Tibial artery (tissue), 4 donors: Measurements from ENCODE around the gene TBC1D2B.
A peak's percentile ranks its signal among the peaks of the same experiment; 100 is the strongest.

Source experiments
- DNase-seq, 2 donors: peaks; one replicate each; pipeline ENCODE4 v3.0.0-alpha.2; 2019
- H3K27ac ChIP-seq, 2 donors: fragments of 200-600 bp; sonication (generic) in 1 of 2; 1 replicate in 1 of 2; 2 replicates in 1 of 2; pipeline ENCODE4 v1.5.1; 2018 to 2019; ENCODE audit warnings: mild to moderate bottlenecking in 1 of 2
- H3K27me3 ChIP-seq, 2 donors: fragments of 200-600 bp; sonication (generic) in 1 of 2; one replicate each; pipeline versions ENCODE4 v1.5.1 to v1.6.0; 2016 to 2019
- H3K36me3 ChIP-seq, 3 donors: fragments of 200-600 bp; sonication (generic) in 2 of 3; one replicate each; pipeline ENCODE4 v1.5.1; 2016 to 2019; ENCODE audit warnings: mild to moderate bottlenecking in 2 of 3
- H3K4me1 ChIP-seq, 4 donors: fragments of 200-600 bp; sonication (generic) in 2 of 4; 1 replicate in 3 of 4; 2 replicates in 1 of 4; pipeline ENCODE4 v1.5.1; 2016 to 2019
- H3K4me3 ChIP-seq, 2 donors: fragments of 200-600 bp; sonication (generic) in 1 of 2; 1 replicate in 1 of 2; 2 replicates in 1 of 2; pipeline ENCODE4 v1.5.1; 2018 to 2019; ENCODE audit warnings: mild to moderate bottlenecking in 2 of 2
- H3K9me3 ChIP-seq, 3 donors: fragments of 200-600 bp; sonication (generic) in 1 of 3; one replicate each; pipeline ENCODE4 v1.5.1; 2016 to 2019
- intact Hi-C: fragments of 100-400 bp; cut with DNase I; formaldehyde crosslinking; loops from one replicate; pipeline ENCODE4 v1.15.0; 2023; ENCODE audit warnings: low total_unique reads
- TF ChIP-seq, protein P1 (sequence below), 2 experiments: fragments of 200-600 bp in 1 of 2; fragments of 450-650 bp in 1 of 2; IDR thresholded peaks; one replicate each; pipeline ENCODE4 v1.5.1; 2017 to 2019; ENCODE audit warnings: antibody characterized with exemption in 2 of 2, mild to moderate bottlenecking in 1 of 2, moderate library complexity in 1 of 2

The TBC1D2B gene

GRCh38 chr15:78024519-78024870, 53.0 kb downstream of the TBC1D2B start:
- no peak overlapping the region for H3K27ac ChIP-seq
- TF ChIP-seq, protein P1, sequence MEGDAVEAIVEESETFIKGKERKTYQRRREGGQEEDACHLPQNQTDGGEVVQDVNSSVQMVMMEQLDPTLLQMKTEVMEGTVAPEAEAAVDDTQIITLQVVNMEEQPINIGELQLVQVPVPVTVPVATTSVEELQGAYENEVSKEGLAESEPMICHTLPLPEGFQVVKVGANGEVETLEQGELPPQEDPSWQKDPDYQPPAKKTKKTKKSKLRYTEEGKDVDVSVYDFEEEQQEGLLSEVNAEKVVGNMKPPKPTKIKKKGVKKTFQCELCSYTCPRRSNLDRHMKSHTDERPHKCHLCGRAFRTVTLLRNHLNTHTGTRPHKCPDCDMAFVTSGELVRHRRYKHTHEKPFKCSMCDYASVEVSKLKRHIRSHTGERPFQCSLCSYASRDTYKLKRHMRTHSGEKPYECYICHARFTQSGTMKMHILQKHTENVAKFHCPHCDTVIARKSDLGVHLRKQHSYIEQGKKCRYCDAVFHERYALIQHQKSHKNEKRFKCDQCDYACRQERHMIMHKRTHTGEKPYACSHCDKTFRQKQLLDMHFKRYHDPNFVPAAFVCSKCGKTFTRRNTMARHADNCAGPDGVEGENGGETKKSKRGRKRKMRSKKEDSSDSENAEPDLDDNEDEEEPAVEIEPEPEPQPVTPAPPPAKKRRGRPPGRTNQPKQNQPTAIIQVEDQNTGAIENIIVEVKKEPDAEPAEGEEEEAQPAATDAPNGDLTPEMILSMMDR (IDR thresholded peaks at IDR 0.05) = no peak
- no peak overlapping the region for H3K4me3 ChIP-seq
- intact Hi-C loops = no loop called here
- DNase-seq = no peak
- no peaks in the 10 kb centered on the region for H3K9me3 ChIP-seq
- peaks cover 0 to 11% (median 0%) of the 10 kb centered on the region in 4 donors for H3K4me1 ChIP-seq
- H3K36me3 ChIP-seq = peaks cover 43 to 91% (median 77%) of the 10 kb centered on the region in 3 donors
- H3K27me3 ChIP-seq = no peaks in the 10 kb centered on the region

DNA sequence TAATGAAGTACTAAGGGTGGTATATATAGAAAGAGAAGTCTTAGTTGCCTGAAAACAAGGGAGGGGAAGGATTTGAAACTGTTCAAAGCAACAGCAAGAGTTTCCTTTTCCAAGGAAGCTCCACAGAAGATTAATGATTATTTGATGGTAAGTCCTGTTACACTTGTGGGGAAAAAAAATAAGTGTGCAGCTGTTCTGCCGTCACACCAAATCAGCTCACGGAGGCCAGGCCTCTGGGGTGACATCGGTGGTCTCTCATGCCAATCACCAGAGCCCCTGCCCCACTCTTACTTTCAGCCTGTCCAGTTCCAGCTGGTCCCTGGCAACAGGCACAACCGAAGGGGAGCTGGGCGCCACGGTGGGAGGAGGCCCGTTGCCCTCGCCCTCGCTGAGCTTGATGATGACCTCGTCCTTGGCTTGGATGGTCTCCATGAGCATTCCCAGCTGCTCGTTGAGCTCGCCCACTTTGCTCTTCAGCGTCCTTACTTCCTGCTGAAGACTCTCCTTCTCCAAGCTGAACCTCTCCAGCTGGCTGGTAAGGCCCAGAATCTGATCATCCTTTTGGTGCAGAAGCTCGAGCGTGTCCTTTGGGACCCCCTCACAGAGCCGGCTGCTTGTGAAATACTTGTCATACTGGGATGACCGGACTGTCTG, 53.5 kb downstream of the TBC1D2B start:
- Histone ChIP-seq H3K9me3 (no peaks in the 10 kb centered on the region), H3K4me3 (no peak overlapping the region), H3K27ac (peak overlapping the region in 1 of 2 donors; percentile 8), H3K27me3 (no peaks in the 10 kb centered on the region), H3K4me1 (peaks cover 0 to 16% (median 1%) of the 10 kb centered on the region in 4 donors), H3K36me3 (peaks cover 38 to 86% (median 74%) of the 10 kb centered on the region in 3 donors)
- TF ChIP-seq, protein P1 (IDR thresholded peaks at IDR 0.05) = no peak
- peak; percentile 78 for DNase-seq
- intact Hi-C loops = no loop called here

- H3K9me3 ChIP-seq = no peaks in the 10 kb centered on the region
- peaks cover 35 to 78% (median 67%) of the 10 kb centered on the region in 3 donors for H3K36me3 ChIP-seq
- DNase-seq = no peak
- intact Hi-C loops = no loop called here
- H3K4me1 ChIP-seq = peaks cover 0 to 24% (median 4%) of the 10 kb centered on the region in 4 donors
- H3K27me3 ChIP-seq = no peaks in the 10 kb centered on the region
- H3K27ac ChIP-seq = no peak overlapping the region
- TF ChIP-seq, protein P1 (IDR thresholded peaks at IDR 0.05) = no peak
- no peak overlapping the region for H3K4me3 ChIP-seq
Observed at GRCh38 chr15:78023081-78023665, 54.3 kb downstream of the TBC1D2B start.

- H3K4me1 ChIP-seq = peaks cover 0 to 35% (median 5%) of the 10 kb centered on the region in 4 donors
- TF ChIP-seq, protein P1 (IDR thresholded peaks at IDR 0.05) = no peak
- peaks cover 35 to 69% (median 56%) of the 10 kb centered on the region in 3 donors for H3K36me3 ChIP-seq
Observed at GRCh38 chr15:78021761-78022160, 55.8 kb downstream of the TBC1D2B start.

GRCh38 chr15:78020007-78020406, 57.5 kb downstream of the TBC1D2B start:
- no peaks in the 10 kb centered on the region for H3K9me3 ChIP-seq
- intact Hi-C loops = no loop called here
- H3K4me1 ChIP-seq = peaks cover 0 to 36% (median 6%) of the 10 kb centered on the region in 4 donors
- H3K27me3 ChIP-seq = no peaks in the 10 kb centered on the region
- no peak for DNase-seq
- no peak overlapping the region for H3K4me3 ChIP-seq
- H3K27ac ChIP-seq = no peak overlapping the region
- TF ChIP-seq, protein P1 (IDR thresholded peaks at IDR 0.05) = no peak
- peaks cover 44 to 69% (median 57%) of the 10 kb centered on the region in 3 donors for H3K36me3 ChIP-seq

More at GRCh38 chr15:78021761-78022160, 55.8 kb downstream of the TBC1D2B start:
- no peak for DNase-seq
- Histone ChIP-seq H3K27ac (no peak overlapping the region), H3K27me3 (no peaks in the 10 kb centered on the region), H3K9me3 (no peaks in the 10 kb centered on the region), H3K4me3 (no peak overlapping the region)
- intact Hi-C loops = no loop called here
